HG02884 (cell line): ENCODE data around the gene HBQ1.
"Not testable (repeated sequence)": the region's sequence is repeated elsewhere in the genome, so short reads cannot be mapped to it uniquely, and the experiment has no call there.

Experiments
- ATAC-seq: cut with Tn5 transposase; IDR thresholded peaks from one replicate; pipeline ENCODE4 v1.9.1; 2021; ENCODE audit warnings: mild to moderate bottlenecking, moderate library complexity; ENCODE audit not compliant: unreplicated experiment

HBQ1 gene

DNA sequence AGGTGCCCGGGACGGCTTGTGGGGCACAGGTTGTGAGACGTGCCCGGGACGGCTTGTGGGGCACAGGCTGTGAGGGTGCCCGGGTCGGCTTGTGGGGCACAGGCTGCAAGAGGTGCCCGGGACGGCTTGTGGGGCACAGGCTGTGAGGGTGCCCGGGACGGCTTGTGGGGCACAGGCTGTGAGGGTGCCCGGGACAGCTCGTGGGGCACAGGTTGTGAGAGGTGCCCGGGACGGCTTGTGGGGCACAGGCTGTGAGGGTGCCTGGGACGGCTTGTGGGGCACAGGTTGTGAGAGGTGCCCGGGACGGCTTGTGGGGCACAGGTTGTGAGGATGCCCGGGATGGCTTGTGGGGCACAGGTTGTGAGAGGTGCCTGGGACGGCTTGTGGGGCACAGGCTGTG, 20.0 kb upstream of the HBQ1 start:
- ATAC-seq: not testable (repeated sequence)

GRCh38 chr16:160691-161190, 19.5 kb upstream of the HBQ1 start:
- no peak for ATAC-seq

DNA sequence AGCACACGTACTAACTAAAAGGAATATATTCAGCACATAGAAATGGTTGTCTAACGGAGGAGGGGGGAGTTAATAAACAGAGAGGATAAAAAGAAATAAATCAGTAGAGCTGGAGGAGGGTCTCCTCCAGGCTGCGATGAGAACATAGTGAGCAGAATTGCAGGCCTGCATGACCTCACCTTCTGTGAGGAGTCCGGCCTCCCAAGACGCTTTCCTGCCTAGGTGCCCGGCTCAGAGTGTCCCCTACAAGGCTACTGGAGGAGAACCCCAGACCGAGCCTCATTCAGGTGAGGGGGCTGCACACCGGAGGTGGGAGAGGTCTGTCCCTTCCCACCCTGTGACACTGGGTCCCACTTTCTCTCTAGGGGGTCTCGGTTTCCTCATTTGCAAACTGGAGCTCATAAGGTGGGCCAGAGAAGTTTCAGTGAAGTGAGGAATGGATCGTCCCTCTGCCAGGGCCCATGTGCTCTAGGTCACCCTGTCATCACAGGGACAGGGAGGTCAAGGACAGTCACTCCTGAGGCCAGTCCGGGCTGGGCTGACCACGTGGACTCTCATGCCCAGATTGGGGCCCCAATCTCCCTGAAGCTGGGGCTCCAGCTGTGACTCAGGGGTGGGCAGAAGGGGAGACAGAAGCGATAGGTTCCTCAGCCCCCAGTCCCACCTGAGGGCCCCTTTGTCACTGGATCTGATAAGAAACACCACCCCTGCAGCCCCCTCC, 17.8 kb upstream of the HBQ1 start:
- ATAC-seq: no peak

GRCh38 chr16:163139-163538, 17.1 kb upstream of the HBQ1 start:
- ATAC-seq: not testable (repeated sequence)

DNA sequence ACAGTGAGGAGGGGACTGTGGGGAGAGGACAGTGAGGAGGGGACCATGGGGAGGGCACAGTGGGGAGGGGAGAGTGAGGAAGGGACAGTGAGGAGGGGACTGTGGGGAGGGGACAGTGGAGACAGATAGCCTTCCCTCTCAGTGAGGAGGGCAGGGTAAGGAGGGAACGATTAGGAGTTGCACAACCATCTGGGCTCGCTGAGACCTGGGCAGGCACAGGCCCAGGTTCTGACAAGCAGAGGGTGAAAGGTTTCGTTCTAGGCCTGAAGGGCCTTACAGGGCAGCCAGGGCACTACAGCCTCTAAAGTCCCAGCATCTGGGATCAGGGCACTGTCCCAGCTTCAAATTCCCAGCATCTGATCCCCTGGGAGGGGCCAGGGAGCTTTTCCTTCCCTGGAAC, 16.6 kb upstream of the HBQ1 start:
- ATAC-seq: not testable (repeated sequence)

GRCh38 chr16:164134-164823, 16.0 kb upstream of the HBQ1 start:
- not testable (repeated sequence) for ATAC-seq

DNA sequence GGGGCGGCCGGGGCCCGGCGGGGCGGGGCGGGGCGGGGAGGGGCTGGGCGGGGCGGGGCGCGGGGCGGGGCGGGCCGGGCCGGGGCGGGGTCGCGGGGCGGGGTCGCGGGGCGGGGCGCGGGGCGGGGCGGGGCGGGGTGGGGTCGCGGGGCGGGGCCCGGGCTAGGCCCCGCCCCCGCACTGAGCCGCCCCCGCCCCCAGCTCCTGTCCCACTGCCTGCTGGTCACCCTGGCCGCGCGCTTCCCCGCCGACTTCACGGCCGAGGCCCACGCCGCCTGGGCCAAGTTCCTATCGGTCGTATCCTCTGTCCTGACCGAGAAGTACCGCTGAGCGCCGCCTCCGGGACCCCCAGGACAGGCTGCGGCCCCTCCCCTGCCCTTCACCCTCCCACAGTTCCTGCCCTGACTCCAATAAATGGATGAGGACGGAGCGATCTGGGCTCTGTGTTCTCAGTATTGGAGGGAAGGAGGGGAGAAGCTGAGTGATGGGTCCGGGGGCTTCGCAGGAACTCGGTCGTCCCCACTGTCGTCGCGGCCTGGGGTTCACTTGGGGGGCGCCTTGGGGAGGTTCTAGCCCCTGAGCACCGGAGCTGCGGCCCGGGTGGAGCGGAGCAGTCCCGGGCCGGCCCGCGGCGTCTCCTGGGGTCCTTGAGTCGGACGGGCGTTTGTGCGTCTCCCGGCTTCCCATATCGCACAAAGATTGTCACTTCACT, 15.3 kb upstream of the HBQ1 start:
- ATAC-seq: no peak

- ATAC-seq: no peak
These were observed 14.5 kb upstream of the HBQ1 start, which contains the start of gene HBM for GRCh38 chr16:165539-166374. Gene HBM, plus strand, starts transcription at chr16:165978. Its CDS starts 20 bp downstream, at chr16:165998.

GRCh38 chr16:166375-167121, 13.7 kb upstream of the HBQ1 start:
- ATAC-seq: no peak

DNA sequence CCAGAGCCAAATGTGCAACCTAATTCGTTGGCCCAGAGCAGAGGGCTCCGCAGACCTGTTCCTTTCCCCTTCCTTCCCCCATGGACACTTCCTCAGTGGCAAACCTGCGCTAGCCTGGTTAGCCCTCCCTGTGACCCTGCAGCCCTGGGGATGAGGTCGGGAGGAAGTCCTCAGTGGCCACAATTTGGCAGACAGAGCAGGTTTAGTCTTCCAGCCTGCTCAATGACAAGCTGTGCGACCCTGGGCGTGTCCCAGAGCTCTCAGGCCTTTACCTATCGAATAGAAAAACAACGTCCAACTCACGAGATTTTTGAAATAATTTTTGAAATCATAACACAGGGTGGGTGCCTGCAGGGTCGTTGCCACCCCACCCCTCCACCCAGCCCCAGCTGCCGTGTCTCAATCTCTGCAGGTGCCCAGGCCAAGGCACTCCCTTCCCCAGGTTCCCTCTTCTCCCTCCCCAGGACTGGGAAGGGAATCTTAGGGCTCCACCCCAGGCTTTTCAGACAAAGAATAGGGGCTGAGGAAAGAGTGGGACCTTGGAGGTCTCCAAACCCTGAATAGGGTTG, 13.1 kb upstream of the HBQ1 start:
- ATAC-seq: no peak

GRCh38 chr16:168424-168823, 11.8 kb upstream of the HBQ1 start:
- ATAC-seq: no peak

GRCh38 chr16:169014-169413, 11.2 kb upstream of the HBQ1 start:
- no peak for ATAC-seq

DNA sequence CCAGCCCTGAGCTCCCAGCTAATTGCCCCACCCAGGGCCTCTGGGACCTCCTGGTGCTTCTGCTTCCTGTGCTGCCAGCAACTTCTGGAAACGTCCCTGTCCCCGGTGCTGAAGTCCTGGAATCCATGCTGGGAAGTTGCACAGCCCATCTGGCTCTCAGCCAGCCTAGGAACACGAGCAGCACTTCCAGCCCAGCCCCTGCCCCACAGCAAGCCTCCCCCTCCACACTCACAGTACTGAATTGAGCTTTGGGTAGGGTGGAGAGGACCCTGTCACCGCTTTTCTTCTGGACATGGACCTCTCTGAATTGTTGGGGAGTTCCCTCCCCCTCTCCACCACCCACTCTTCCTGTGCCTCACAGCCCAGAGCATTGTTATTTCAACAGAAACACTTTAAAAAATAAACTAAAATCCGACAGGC, 10.2 kb upstream of the HBQ1 start:
- not testable (repeated sequence) for ATAC-seq

DNA sequence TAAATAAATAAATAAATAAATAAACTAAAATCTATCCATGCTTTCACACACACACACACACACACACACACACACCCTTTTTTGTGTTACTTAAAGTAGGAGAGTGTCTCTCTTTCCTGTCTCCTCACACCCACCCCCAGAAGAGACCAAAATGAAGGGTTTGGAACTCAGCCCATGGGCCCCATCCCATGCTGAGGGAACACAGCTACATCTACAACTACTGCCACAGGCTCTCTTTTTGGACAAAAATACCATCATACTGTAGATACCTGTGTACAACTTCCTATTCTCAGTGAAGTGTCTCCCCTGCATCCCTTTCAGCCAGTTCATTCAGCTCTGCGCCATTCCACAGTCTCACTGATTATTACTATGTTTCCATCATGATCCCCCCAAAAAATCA, 9.5 kb upstream of the HBQ1 start:
- no peak for ATAC-seq

- not testable (repeated sequence) for ATAC-seq
These were observed 7.8 kb upstream of the HBQ1 start, which contains the start of gene HBA2 for GRCh38 chr16:172374-172941. Gene HBA2, plus strand, starts transcription at chr16:172876. Its CDS starts 37 bp downstream, at chr16:172913.

DNA sequence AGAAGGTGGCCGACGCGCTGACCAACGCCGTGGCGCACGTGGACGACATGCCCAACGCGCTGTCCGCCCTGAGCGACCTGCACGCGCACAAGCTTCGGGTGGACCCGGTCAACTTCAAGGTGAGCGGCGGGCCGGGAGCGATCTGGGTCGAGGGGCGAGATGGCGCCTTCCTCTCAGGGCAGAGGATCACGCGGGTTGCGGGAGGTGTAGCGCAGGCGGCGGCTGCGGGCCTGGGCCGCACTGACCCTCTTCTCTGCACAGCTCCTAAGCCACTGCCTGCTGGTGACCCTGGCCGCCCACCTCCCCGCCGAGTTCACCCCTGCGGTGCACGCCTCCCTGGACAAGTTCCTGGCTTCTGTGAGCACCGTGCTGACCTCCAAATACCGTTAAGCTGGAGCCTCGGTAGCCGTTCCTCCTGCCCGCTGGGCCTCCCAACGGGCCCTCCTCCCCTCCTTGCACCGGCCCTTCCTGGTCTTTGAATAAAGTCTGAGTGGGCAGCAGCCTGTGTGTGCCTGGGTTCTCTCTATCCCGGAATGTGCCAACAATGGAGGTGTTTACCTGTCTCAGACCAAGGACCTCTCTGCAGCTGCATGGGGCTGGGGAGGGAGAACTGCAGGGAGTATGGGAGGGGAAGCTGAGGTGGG, 6.9 kb upstream of the HBQ1 start:
- not testable (repeated sequence) for ATAC-seq

GRCh38 chr16:173928-174769, 6.1 kb upstream of the HBQ1 start:
- ATAC-seq: not testable (repeated sequence)
